ENCODE results near the gene PRLR. TPM values are rescaled to one million over a fixed set of nuclear protein-coding genes. Genes with fewer than 3 reads are reported as not detected.

Gene PRLR
- polyA plus RNA-seq, 1 donor from 2014 or later, result not detected

- Mint-ChIP-seq H3K36me3 (no peaks in the 10 kb centered on the region), H3K4me3 (no peak overlapping the region), H3K4me1 (no peaks in the 10 kb centered on the region), H3K27ac (no peak overlapping the region), H3K27me3 (peaks cover 5% of the 10 kb centered on the region), H3K9me3 (no peaks in the 10 kb centered on the region)
Observed at GRCh38 chr5:35031276-35031675, 199.0 kb downstream of the PRLR start.

GRCh38 chr5:35030426-35031100 lies 199.7 kb downstream of the PRLR start:
- peaks cover 5% of the 10 kb centered on the region for H3K27me3 Mint-ChIP-seq
- H3K36me3 Mint-ChIP-seq, result no peaks in the 10 kb centered on the region
- no peak overlapping the region for H3K27ac Mint-ChIP-seq
- no peak overlapping the region for H3K4me3 Mint-ChIP-seq
- H3K9me3 Mint-ChIP-seq, result no peaks in the 10 kb centered on the region
- H3K4me1 Mint-ChIP-seq, result no peaks in the 10 kb centered on the region

GRCh38 chr5:35029333-35029732 lies 201.0 kb downstream of the PRLR start:
- H3K27me3 Mint-ChIP-seq, result peaks cover 5% of the 10 kb centered on the region
- H3K27ac Mint-ChIP-seq, result no peak overlapping the region
- H3K36me3 Mint-ChIP-seq, result no peaks in the 10 kb centered on the region
- no peak overlapping the region for H3K4me3 Mint-ChIP-seq
- H3K9me3 Mint-ChIP-seq, result no peaks in the 10 kb centered on the region
- H3K4me1 Mint-ChIP-seq, result no peaks in the 10 kb centered on the region

GRCh38 chr5:35026941-35027340 lies 203.3 kb downstream of the PRLR start:
- Mint-ChIP-seq H3K27me3 (peaks cover 5% of the 10 kb centered on the region), H3K4me1 (no peaks in the 10 kb centered on the region), H3K27ac (no peak overlapping the region), H3K9me3 (no peaks in the 10 kb centered on the region), H3K4me3 (no peak overlapping the region), H3K36me3 (no peaks in the 10 kb centered on the region)

GRCh38 chr5:35026280-35026840 lies 203.9 kb downstream of the PRLR start:
- H3K27me3 Mint-ChIP-seq, result peaks cover 5% of the 10 kb centered on the region

GRCh38 chr5:35024911-35025510 lies 205.3 kb downstream of the PRLR start:
- H3K27ac Mint-ChIP-seq, result no peak overlapping the region
- H3K4me3 Mint-ChIP-seq, result peak overlapping the region in 1 of 4 donors; percentile 9
- H3K27me3 Mint-ChIP-seq, result peaks cover 5% of the 10 kb centered on the region
- no peaks in the 10 kb centered on the region for H3K4me1 Mint-ChIP-seq
- no peaks in the 10 kb centered on the region for H3K36me3 Mint-ChIP-seq
- no peaks in the 10 kb centered on the region for H3K9me3 Mint-ChIP-seq

More at GRCh38 chr5:35026280-35026840, 203.9 kb downstream of the PRLR start:
- Mint-ChIP-seq H3K36me3 (no peaks in the 10 kb centered on the region), H3K4me3 (no peak overlapping the region), H3K4me1 (no peaks in the 10 kb centered on the region), H3K9me3 (no peaks in the 10 kb centered on the region), H3K27ac (no peak overlapping the region)

- Mint-ChIP-seq H3K9me3 (no peaks in the 10 kb centered on the region), H3K4me3 (no peak overlapping the region), H3K36me3 (no peaks in the 10 kb centered on the region), H3K4me1 (no peaks in the 10 kb centered on the region), H3K27me3 (peaks cover 2% of the 10 kb centered on the region), H3K27ac (no peak overlapping the region)
Observed at GRCh38 chr5:35023391-35024178, 206.7 kb downstream of the PRLR start.

- Mint-ChIP-seq H3K27me3 (peaks cover 11% of the 10 kb centered on the region), H3K27ac (peak overlapping the region in 1 of 3 donors; percentile 13), H3K4me3 (no peak overlapping the region), H3K4me1 (no peaks in the 10 kb centered on the region), H3K36me3 (no peaks in the 10 kb centered on the region), H3K9me3 (peaks cover 0 to 2% (median 0%) of the 10 kb centered on the region in 3 donors)
Observed at GRCh38 chr5:35016174-35017051, 213.9 kb downstream of the PRLR start.

- Mint-ChIP-seq H3K27ac (no peak overlapping the region), H3K4me1 (no peaks in the 10 kb centered on the region), H3K36me3 (no peaks in the 10 kb centered on the region), H3K27me3 (peaks cover 11% of the 10 kb centered on the region), H3K4me3 (no peak overlapping the region), H3K9me3 (peaks cover 0 to 2% (median 0%) of the 10 kb centered on the region in 3 donors)
Observed at GRCh38 chr5:35015063-35015462, 215.2 kb downstream of the PRLR start.

GRCh38 chr5:35012796-35013195 lies 217.5 kb downstream of the PRLR start:
- peaks cover 0 to 3% (median 3%) of the 10 kb centered on the region in 3 donors for H3K9me3 Mint-ChIP-seq
- no peaks in the 10 kb centered on the region for H3K4me1 Mint-ChIP-seq
- no peaks in the 10 kb centered on the region for H3K36me3 Mint-ChIP-seq
- H3K27ac Mint-ChIP-seq, result no peak overlapping the region
- no peak overlapping the region for H3K4me3 Mint-ChIP-seq
- H3K27me3 Mint-ChIP-seq, result peaks cover 16% of the 10 kb centered on the region

GRCh38 chr5:35012365-35012764 lies 217.9 kb downstream of the PRLR start:
- Mint-ChIP-seq H3K27me3 (peaks cover 15% of the 10 kb centered on the region), H3K9me3 (peaks cover 0 to 4% (median 3%) of the 10 kb centered on the region in 3 donors), H3K4me3 (no peak overlapping the region), H3K27ac (no peak overlapping the region), H3K4me1 (no peaks in the 10 kb centered on the region), H3K36me3 (no peaks in the 10 kb centered on the region)

- Mint-ChIP-seq H3K4me3 (no peak overlapping the region), H3K27ac (no peak overlapping the region), H3K9me3 (peaks cover 0 to 6% (median 3%) of the 10 kb centered on the region in 3 donors), H3K27me3 (peaks cover 20% of the 10 kb centered on the region), H3K36me3 (no peaks in the 10 kb centered on the region), H3K4me1 (no peaks in the 10 kb centered on the region)
Observed at GRCh38 chr5:35010676-35011075, 219.6 kb downstream of the PRLR start.

GRCh38 chr5:35009657-35010056 lies 220.6 kb downstream of the PRLR start:
- no peak overlapping the region for H3K27ac Mint-ChIP-seq
- H3K9me3 Mint-ChIP-seq, result peaks cover 0 to 6% (median 3%) of the 10 kb centered on the region in 3 donors
- H3K4me3 Mint-ChIP-seq, result no peak overlapping the region
- H3K27me3 Mint-ChIP-seq, result peaks cover 21% of the 10 kb centered on the region
- H3K36me3 Mint-ChIP-seq, result no peaks in the 10 kb centered on the region
- no peaks in the 10 kb centered on the region for H3K4me1 Mint-ChIP-seq

GRCh38 chr5:35009019-35009418 lies 221.3 kb downstream of the PRLR start:
- Mint-ChIP-seq H3K9me3 (peaks cover 0 to 6% (median 3%) of the 10 kb centered on the region in 3 donors), H3K27me3 (peaks cover 20% of the 10 kb centered on the region), H3K27ac (no peak overlapping the region), H3K4me3 (no peak overlapping the region), H3K4me1 (no peaks in the 10 kb centered on the region), H3K36me3 (no peaks in the 10 kb centered on the region)

Data from IgD-negative memory B cell (primary cell).